Liver (tissue), 9 donors: ENCODE measurements around the gene TDRD9. TPM values are rescaled to one million over a fixed set of nuclear protein-coding genes. Genes with fewer than 3 reads are reported as not detected.

Experiments
- DNase-seq: peaks from one replicate; pipeline ENCODE4 v3.0.0-alpha.2; 2017; ENCODE audit warnings: low spot score
- H3K27ac ChIP-seq, 2 donors: one replicate each; pipeline ENCODE4 v1.7.0; 2013; ENCODE audit warnings: inconsistent platforms in 2 of 2, low read length in 2 of 2, control low read depth in 1 of 2, low read depth in 1 of 2, mild to moderate bottlenecking in 1 of 2
- H3K27me3 ChIP-seq, 4 donors: one replicate each; pipeline versions ENCODE4 v1.6.1 to v1.7.0; 2013; ENCODE audit warnings: low read length in 3 of 4, inconsistent platforms in 1 of 4, mild to moderate bottlenecking in 1 of 4, moderate library complexity in 1 of 4; ENCODE audit not compliant: control insufficient read depth in 4 of 4, insufficient read depth in 4 of 4
- H3K36me3 ChIP-seq, 4 donors: one replicate each; pipeline versions ENCODE4 v1.6.1 to v1.7.0; 2013; ENCODE audit warnings: low read length in 3 of 4, mild to moderate bottlenecking in 3 of 4, low read depth in 1 of 4, moderate library complexity in 1 of 4; ENCODE audit not compliant: control insufficient read depth in 4 of 4, insufficient read depth in 3 of 4
- H3K4me1 ChIP-seq, 4 donors: one replicate each; pipeline versions ENCODE4 v1.6.1 to v1.7.0; 2013; ENCODE audit warnings: low read length in 3 of 4, mild to moderate bottlenecking in 3 of 4, moderate library complexity in 1 of 4; ENCODE audit not compliant: control insufficient read depth in 4 of 4, insufficient read depth in 4 of 4
- H3K4me3 ChIP-seq, 3 donors: one replicate each; pipeline versions ENCODE4 v1.6.1 to v1.7.0; 2013; ENCODE audit warnings: low read length in 3 of 3, control low read depth in 1 of 3, low read depth in 1 of 3, mild to moderate bottlenecking in 1 of 3
- H3K9ac ChIP-seq, 2 donors: one replicate each; pipeline ENCODE4 v1.7.0; 2013; ENCODE audit warnings: low read length in 2 of 2, mild to moderate bottlenecking in 2 of 2, moderate library complexity in 2 of 2, control low read depth in 1 of 2, low read depth in 1 of 2
- H3K9me3 ChIP-seq, 4 donors: one replicate each; pipeline versions ENCODE4 v1.6.1 to v1.7.0; 2013; ENCODE audit warnings: low read length in 3 of 4; ENCODE audit not compliant: control insufficient read depth in 4 of 4
- EGR1 ChIP-seq, 2 donors: IDR thresholded peaks; 2 replicates each; pipeline ENCODE4 v1.6.1; 2016 to 2018; ENCODE audit warnings: antibody characterized with exemption in 2 of 2, low read depth in 2 of 2
- FOXA1 ChIP-seq: IDR thresholded peaks from 2 replicates; pipeline ENCODE4 v1.6.1; 2016; ENCODE audit warnings: antibody characterized with exemption
- FOXA2 ChIP-seq: IDR thresholded peaks from 2 replicates; pipeline ENCODE4 v1.6.1; 2016; ENCODE audit warnings: antibody characterized with exemption
- GABPA ChIP-seq, 2 donors: IDR thresholded peaks in 1 of 2; conservative IDR thresholded peaks in 1 of 2; 2 replicates each; pipeline ENCODE4 v1.6.1; 2016; ENCODE audit warnings: antibody characterized with exemption in 2 of 2, mild to moderate bottlenecking in 1 of 2, moderate library complexity in 1 of 2
- HNF4A ChIP-seq, 2 donors: conservative IDR thresholded peaks; 2 replicates each; pipeline ENCODE4 v1.6.1; 2016; ENCODE audit warnings: antibody characterized with exemption in 2 of 2, mild to moderate bottlenecking in 2 of 2
- HNF4G ChIP-seq: IDR thresholded peaks from 2 replicates; pipeline ENCODE4 v1.6.1; 2016; ENCODE audit warnings: antibody characterized with exemption
- JUND ChIP-seq, 2 donors: IDR thresholded peaks; 2 replicates each; pipeline ENCODE4 v1.6.1; 2016; ENCODE audit warnings: antibody characterized with exemption in 2 of 2
- RAD21 ChIP-seq, 2 donors: IDR thresholded peaks; 2 replicates each; pipeline ENCODE4 v1.6.1; 2016; ENCODE audit warnings: antibody characterized with exemption in 2 of 2, mild to moderate bottlenecking in 2 of 2
- RXRA ChIP-seq, 2 donors: IDR thresholded peaks; 2 replicates each; pipeline ENCODE4 v1.6.1; 2017 to 2018; ENCODE audit warnings: antibody characterized with exemption in 2 of 2, mild to moderate bottlenecking in 1 of 2
- SP1 ChIP-seq: IDR thresholded peaks from 2 replicates; pipeline ENCODE4 v1.6.1; 2018; ENCODE audit warnings: antibody characterized with exemption, mild to moderate bottlenecking
- TAF1 ChIP-seq: conservative IDR thresholded peaks from 2 replicates; pipeline ENCODE4 v1.6.1; 2016; ENCODE audit warnings: antibody characterized with exemption, mild to moderate bottlenecking
- YY1 ChIP-seq: IDR thresholded peaks from 2 replicates; pipeline ENCODE4 v1.6.1; 2016; ENCODE audit warnings: antibody characterized with exemption, mild to moderate bottlenecking
- WGBS: extraction: QIAGEN DNeasy Blood & Tissue Kit; methylation state at CpG from one replicate; pipeline ENCODE4 v1.1.7; 2013; 5-methylcytosine and 5-hydroxymethylcytosine counted together
- polyA plus RNA-seq, 2 donors: library from polyadenylated mRNA; stranded (reverse) in 1 of 2; unstranded in 1 of 2; fragments of 200-250 nt in 1 of 2; fragments of >200 nt in 1 of 2; fragmentation: Nextera tagmentation in 1 of 2; extraction: Ambion mirVana in 1 of 2; gene quantifications; one replicate each; pipeline versions ENCODE4 v1.2.1 to v1.2.3, GENCODE V29; 2013 to 2015
- total RNA-seq, 2 donors: library from RNA; depleted of rRNA; stranded (reverse); fragments of >200 nt; gene quantifications; one replicate each; pipeline ENCODE4 v1.2.3, GENCODE V29; 2014
- TF ChIP-seq, protein P1 (sequence below): IDR thresholded peaks from 2 replicates; pipeline ENCODE4 v1.6.1; 2016; ENCODE audit warnings: antibody characterized with exemption
- TF ChIP-seq, protein P2 (sequence below): IDR thresholded peaks from 2 replicates; pipeline ENCODE4 v1.6.1; 2016; ENCODE audit warnings: antibody characterized with exemption
- TF ChIP-seq, protein P3 (sequence below): IDR thresholded peaks from 2 replicates; pipeline ENCODE4 v1.6.1; 2016; ENCODE audit warnings: antibody characterized with exemption, mild to moderate bottlenecking
- TF ChIP-seq, protein P4 (sequence below): fragments of 150-350 bp; IDR thresholded peaks from 2 replicates; pipeline ENCODE4 v1.5.1; 2017; ENCODE audit warnings: improper control_type of control experiment, low read depth, low read length; ENCODE audit not compliant: missing input control
- TF ChIP-seq, protein P5 (sequence below): IDR thresholded peaks from 2 replicates; pipeline ENCODE4 v1.6.1; 2016; ENCODE audit warnings: antibody characterized with exemption
- donor health status: healthy.
- donor health status: healthy.
- donor health status: healthy.
- donor health status: healthy.
- donor health status: healthy.

Gene TDRD9
- total and polyA plus RNA-seq, 4 donors, result 0.12 to 1.0 (median 0.46) TPM

DNA sequence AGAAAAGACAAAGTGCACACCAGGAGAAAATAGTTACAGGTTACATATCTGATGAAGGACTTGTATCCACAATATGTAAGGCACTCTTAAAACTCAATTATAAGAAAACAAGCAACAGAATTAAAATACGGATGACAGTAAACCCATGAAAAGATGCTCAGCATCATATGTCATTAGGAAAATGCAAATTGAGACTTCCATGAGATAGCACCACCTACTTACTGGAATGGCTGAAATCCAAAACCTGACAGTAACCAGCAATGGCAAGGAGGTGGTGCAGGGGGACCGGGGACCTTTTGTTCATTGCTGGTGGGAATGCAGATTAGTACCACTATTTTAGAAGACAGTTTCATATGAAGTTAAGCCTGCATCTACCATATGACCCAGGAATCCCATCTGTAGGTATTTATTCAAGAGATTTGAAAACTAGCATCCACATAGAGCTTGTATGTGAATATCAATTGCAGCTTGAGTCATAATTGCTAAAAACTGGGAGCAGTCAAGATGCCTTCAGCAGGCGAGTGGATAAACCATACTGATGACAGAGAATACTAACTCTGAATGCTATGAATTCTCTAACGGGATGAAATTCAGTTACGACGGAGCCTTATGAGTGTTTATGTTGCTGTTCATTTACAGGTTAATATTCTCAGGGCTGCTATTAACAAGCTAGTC, 113.3 kb downstream of the TDRD9 start:
- H3K36me3 ChIP-seq, result no peaks in the 10 kb centered on the region
- H3K4me1 ChIP-seq, result no peaks in the 10 kb centered on the region
- TF ChIP-seq, protein P1, sequence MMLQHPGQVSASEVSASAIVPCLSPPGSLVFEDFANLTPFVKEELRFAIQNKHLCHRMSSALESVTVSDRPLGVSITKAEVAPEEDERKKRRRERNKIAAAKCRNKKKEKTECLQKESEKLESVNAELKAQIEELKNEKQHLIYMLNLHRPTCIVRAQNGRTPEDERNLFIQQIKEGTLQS, result no peak
- TF ChIP-seq JUND (IDR thresholded peaks at IDR 0.05) (no peak), HNF4A (conservative IDR thresholded peaks at IDR 0.05) (no peak)
- H3K27ac ChIP-seq, result no peak overlapping the region
- DNase-seq, result no peak
- H3K9ac ChIP-seq, result no peak overlapping the region
- H3K27me3 ChIP-seq, result peaks cover 0 to 2% (median 0%) of the 10 kb centered on the region in 4 donors
- whole genome bisulfite sequencing, result 89% methylated on average over 6 of the region's 6 CpGs
- H3K4me3 ChIP-seq, result no peak overlapping the region
- H3K9me3 ChIP-seq, result no peaks in the 10 kb centered on the region

DNA sequence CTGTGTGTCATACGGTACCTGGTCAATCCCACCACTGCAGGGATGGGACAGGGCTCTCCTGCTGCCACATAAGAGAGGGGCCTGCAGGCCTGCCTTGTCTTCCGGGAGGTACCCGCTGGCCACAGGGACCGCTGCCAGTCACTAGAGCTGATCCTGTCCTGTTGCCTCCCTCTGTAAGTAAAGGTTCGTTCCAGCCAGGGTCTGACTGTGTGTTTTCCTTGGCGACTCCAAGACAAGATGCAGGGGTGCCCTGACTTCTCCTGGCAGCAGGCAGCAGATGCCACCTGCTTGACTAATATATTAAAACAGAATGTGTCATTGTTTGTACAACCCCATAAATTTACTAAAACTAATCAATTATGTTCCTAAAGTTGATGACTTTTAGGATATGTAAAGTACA, 115.8 kb downstream of the TDRD9 start:
- Histone ChIP-seq H3K4me3 (no peak overlapping the region), H3K9ac (no peak overlapping the region), H3K4me1 (no peaks in the 10 kb centered on the region), H3K9me3 (no peaks in the 10 kb centered on the region), H3K27ac (no peak overlapping the region), H3K27me3 (peaks cover 0 to 2% (median 0%) of the 10 kb centered on the region in 4 donors), H3K36me3 (no peaks in the 10 kb centered on the region)
- TF ChIP-seq GABPA (IDR thresholded peaks at IDR 0.05 in 1 of 2, conservative IDR thresholded peaks at IDR 0.05 in 1 of 2), result no peak
- no peak for TF ChIP-seq SP1
- TF ChIP-seq, protein P2, sequence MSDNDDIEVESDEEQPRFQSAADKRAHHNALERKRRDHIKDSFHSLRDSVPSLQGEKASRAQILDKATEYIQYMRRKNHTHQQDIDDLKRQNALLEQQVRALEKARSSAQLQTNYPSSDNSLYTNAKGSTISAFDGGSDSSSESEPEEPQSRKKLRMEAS, result no peak
- no peak for TF ChIP-seq FOXA2
- TF ChIP-seq RXRA (IDR thresholded peaks at IDR 0.05), result no peak
- TF ChIP-seq HNF4G, result no peak
- TF ChIP-seq, protein P3, sequence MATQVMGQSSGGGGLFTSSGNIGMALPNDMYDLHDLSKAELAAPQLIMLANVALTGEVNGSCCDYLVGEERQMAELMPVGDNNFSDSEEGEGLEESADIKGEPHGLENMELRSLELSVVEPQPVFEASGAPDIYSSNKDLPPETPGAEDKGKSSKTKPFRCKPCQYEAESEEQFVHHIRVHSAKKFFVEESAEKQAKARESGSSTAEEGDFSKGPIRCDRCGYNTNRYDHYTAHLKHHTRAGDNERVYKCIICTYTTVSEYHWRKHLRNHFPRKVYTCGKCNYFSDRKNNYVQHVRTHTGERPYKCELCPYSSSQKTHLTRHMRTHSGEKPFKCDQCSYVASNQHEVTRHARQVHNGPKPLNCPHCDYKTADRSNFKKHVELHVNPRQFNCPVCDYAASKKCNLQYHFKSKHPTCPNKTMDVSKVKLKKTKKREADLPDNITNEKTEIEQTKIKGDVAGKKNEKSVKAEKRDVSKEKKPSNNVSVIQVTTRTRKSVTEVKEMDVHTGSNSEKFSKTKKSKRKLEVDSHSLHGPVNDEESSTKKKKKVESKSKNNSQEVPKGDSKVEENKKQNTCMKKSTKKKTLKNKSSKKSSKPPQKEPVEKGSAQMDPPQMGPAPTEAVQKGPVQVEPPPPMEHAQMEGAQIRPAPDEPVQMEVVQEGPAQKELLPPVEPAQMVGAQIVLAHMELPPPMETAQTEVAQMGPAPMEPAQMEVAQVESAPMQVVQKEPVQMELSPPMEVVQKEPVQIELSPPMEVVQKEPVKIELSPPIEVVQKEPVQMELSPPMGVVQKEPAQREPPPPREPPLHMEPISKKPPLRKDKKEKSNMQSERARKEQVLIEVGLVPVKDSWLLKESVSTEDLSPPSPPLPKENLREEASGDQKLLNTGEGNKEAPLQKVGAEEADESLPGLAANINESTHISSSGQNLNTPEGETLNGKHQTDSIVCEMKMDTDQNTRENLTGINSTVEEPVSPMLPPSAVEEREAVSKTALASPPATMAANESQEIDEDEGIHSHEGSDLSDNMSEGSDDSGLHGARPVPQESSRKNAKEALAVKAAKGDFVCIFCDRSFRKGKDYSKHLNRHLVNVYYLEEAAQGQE, result no peak
- TF ChIP-seq EGR1 (IDR thresholded peaks at IDR 0.05; ENCODE audit: low read depth in 2 of 2), result no peak
- TF ChIP-seq, protein P4, sequence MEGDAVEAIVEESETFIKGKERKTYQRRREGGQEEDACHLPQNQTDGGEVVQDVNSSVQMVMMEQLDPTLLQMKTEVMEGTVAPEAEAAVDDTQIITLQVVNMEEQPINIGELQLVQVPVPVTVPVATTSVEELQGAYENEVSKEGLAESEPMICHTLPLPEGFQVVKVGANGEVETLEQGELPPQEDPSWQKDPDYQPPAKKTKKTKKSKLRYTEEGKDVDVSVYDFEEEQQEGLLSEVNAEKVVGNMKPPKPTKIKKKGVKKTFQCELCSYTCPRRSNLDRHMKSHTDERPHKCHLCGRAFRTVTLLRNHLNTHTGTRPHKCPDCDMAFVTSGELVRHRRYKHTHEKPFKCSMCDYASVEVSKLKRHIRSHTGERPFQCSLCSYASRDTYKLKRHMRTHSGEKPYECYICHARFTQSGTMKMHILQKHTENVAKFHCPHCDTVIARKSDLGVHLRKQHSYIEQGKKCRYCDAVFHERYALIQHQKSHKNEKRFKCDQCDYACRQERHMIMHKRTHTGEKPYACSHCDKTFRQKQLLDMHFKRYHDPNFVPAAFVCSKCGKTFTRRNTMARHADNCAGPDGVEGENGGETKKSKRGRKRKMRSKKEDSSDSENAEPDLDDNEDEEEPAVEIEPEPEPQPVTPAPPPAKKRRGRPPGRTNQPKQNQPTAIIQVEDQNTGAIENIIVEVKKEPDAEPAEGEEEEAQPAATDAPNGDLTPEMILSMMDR, result no peak
- TF ChIP-seq FOXA1, result no peak
- TF ChIP-seq JUND (IDR thresholded peaks at IDR 0.05), result no peak
- TF ChIP-seq RAD21 (IDR thresholded peaks at IDR 0.05), result no peak
- TF ChIP-seq TAF1, result no peak
- TF ChIP-seq, protein P5, sequence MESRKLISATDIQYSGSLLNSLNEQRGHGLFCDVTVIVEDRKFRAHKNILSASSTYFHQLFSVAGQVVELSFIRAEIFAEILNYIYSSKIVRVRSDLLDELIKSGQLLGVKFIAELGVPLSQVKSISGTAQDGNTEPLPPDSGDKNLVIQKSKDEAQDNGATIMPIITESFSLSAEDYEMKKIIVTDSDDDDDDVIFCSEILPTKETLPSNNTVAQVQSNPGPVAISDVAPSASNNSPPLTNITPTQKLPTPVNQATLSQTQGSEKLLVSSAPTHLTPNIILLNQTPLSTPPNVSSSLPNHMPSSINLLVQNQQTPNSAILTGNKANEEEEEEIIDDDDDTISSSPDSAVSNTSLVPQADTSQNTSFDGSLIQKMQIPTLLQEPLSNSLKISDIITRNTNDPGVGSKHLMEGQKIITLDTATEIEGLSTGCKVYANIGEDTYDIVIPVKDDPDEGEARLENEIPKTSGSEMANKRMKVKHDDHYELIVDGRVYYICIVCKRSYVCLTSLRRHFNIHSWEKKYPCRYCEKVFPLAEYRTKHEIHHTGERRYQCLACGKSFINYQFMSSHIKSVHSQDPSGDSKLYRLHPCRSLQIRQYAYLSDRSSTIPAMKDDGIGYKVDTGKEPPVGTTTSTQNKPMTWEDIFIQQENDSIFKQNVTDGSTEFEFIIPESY, result no peak
- no peak for TF ChIP-seq YY1
- WGBS, result 95% methylated on average over 6 of the region's 6 CpGs
- DNase-seq, result no peak
